CD4-positive, CD25-positive, alpha-beta regulatory T cell (primary cell): ENCODE data around the gene SLC9A3. TPM values are rescaled to one million over a fixed set of nuclear protein-coding genes. Genes with fewer than 3 reads are reported as not detected.

Experiments
- ATAC-seq, 2 donors: fragments of 150-1000 bp; cut with Tn5 transposase; one replicate each; pipeline ENCODE4 v1.10.0; 2021; ENCODE audit warnings: low read depth in 2 of 2, moderate number of reproducible peaks in 2 of 2, moderate library complexity in 1 of 2
- DNase-seq, 3 donors: peaks; one replicate each; pipeline versions ENCODE4 v3.0.0 to v3.0.0-alpha.2; 2012 to 2022; ENCODE audit warnings: mixed read lengths in 1 of 3
- H3K27ac ChIP-seq: one replicate; pipeline ENCODE4 v1.7.0; 2013; ENCODE audit warnings: mild to moderate bottlenecking, low read length; ENCODE audit not compliant: insufficient read depth, poor library complexity, severe bottlenecking
- H3K27me3 ChIP-seq: one replicate; pipeline ENCODE4 v1.7.0; 2013; ENCODE audit warnings: low read length; ENCODE audit not compliant: control insufficient read depth, insufficient read depth
- H3K36me3 ChIP-seq: one replicate; pipeline ENCODE4 v1.7.0; 2013; ENCODE audit warnings: mild to moderate bottlenecking, low read length, moderate library complexity; ENCODE audit not compliant: control insufficient read depth, insufficient read depth
- H3K4me1 ChIP-seq: 2 replicates; pipeline ENCODE4 v1.7.0; 2013; ENCODE audit warnings: mild to moderate bottlenecking, low read length; ENCODE audit not compliant: insufficient read depth, control insufficient read depth, poor library complexity, severe bottlenecking
- H3K4me3 ChIP-seq: one replicate; pipeline ENCODE4 v1.7.0; 2013; ENCODE audit warnings: low read depth, mild to moderate bottlenecking, low read length, moderate library complexity
- H3K9me3 ChIP-seq, 2 experiments: 1 replicate in 1 of 2; 2 replicates in 1 of 2; pipeline ENCODE4 v1.7.0; 2013; ENCODE audit warnings: low read length in 2 of 2, mild to moderate bottlenecking in 1 of 2, moderate library complexity in 1 of 2; ENCODE audit not compliant: control insufficient read depth in 2 of 2
- H3K27ac Mint-ChIP-seq, 3 donors: one replicate each; pipeline ENCODE4 v1.8.0; 2020 to 2022; ENCODE audit warnings: mild to moderate bottlenecking in 3 of 3, mixed read lengths in 3 of 3, moderate library complexity in 2 of 3
- H3K27me3 Mint-ChIP-seq: one replicate; pipeline ENCODE4 v1.8.0; 2022; ENCODE audit warnings: mild to moderate bottlenecking, mixed read lengths
- H3K36me3 Mint-ChIP-seq: one replicate; pipeline ENCODE4 v1.8.0; 2020; ENCODE audit warnings: mixed read lengths
- H3K4me1 Mint-ChIP-seq, 4 donors: one replicate each; pipeline ENCODE4 v1.8.0; 2020 to 2022; ENCODE audit warnings: mixed read lengths in 4 of 4, mild to moderate bottlenecking in 1 of 4
- H3K4me3 Mint-ChIP-seq, 4 donors: one replicate each; pipeline ENCODE4 v1.8.0; 2020 to 2022; ENCODE audit warnings: mild to moderate bottlenecking in 4 of 4, mixed read lengths in 4 of 4, moderate library complexity in 3 of 4
- H3K9me3 Mint-ChIP-seq, 7 donors: one replicate each; pipeline ENCODE4 v1.8.0; 2020 to 2022; ENCODE audit warnings: mixed read lengths in 7 of 7, mild to moderate bottlenecking in 3 of 7, moderate library complexity in 2 of 7
- polyA plus RNA-seq, 4 donors: library from polyadenylated mRNA; unstranded; fragments of 300-500 nt; fragmentation: Illumina TruSeq; gene quantifications; one replicate each; pipeline ENCODE4 v1.2.3, GENCODE V29; 2021
- total RNA-seq: library from RNA; stranded (reverse); gene quantifications from one replicate; pipeline ENCODE4 v1.2.3, GENCODE V29; 2022

SLC9A3 gene
- total and polyA plus RNA-seq, 5 donors from 2014 or later, result 2.0 to 3.1 (median 2.8) TPM

DNA sequence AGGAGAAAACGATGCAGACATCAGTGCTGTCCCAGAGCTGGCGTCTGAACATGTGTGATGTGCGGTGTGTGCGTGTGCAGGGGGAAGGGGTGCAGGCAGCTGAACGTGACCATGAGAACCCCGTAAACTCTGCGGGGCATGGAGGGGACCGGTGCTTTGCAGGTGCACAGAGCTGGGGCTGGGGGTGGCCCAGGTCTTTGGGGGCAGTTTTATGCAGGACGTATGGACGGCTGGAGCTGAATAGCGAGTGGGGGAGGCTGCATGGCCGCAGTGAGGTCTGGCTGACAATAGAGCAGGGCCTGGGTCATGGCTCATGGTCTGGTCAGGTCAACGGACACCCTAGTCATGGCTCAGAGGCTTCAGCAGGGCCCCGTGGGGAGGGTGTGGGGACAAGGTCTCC lies 84.6 kb downstream of the SLC9A3 start:
- ATAC-seq (no peak), DNase-seq (no peak)
- peaks cover 3% of the 10 kb centered on the region for H3K36me3 Mint-ChIP-seq
- Histone ChIP-seq H3K36me3 (no peaks in the 10 kb centered on the region), H3K4me3 (no peak overlapping the region), H3K27ac (no peak overlapping the region), H3K9me3 (no peaks in the 10 kb centered on the region), H3K27me3 (no peaks in the 10 kb centered on the region), H3K4me1 (peaks cover 18% of the 10 kb centered on the region)
- H3K27me3 Mint-ChIP-seq, result peaks cover 4% of the 10 kb centered on the region
- peaks cover 0 to 1% (median 0%) of the 10 kb centered on the region in 7 donors for H3K9me3 Mint-ChIP-seq
- peaks cover 5 to 29% (median 14%) of the 10 kb centered on the region in 4 donors for H3K4me1 Mint-ChIP-seq
- peak overlapping the region in 2 of 4 donors; percentile 68 to 72 for H3K4me3 Mint-ChIP-seq
- no peak overlapping the region for H3K27ac Mint-ChIP-seq

GRCh38 chr5:439181-439580 lies 85.1 kb downstream of the SLC9A3 start:
- Mint-ChIP-seq H3K4me3 (peak overlapping the region in 1 of 4 donors; percentile 72), H3K36me3 (no peaks in the 10 kb centered on the region), H3K4me1 (peaks cover 1 to 24% (median 10%) of the 10 kb centered on the region in 4 donors), H3K27me3 (peaks cover 4% of the 10 kb centered on the region), H3K9me3 (peaks cover 0 to 1% (median 0%) of the 10 kb centered on the region in 7 donors), H3K27ac (no peak overlapping the region)
- DNase-seq, result no peak
- Histone ChIP-seq H3K36me3 (no peaks in the 10 kb centered on the region), H3K27me3 (no peaks in the 10 kb centered on the region), H3K4me3 (no peak overlapping the region), H3K9me3 (no peaks in the 10 kb centered on the region), H3K27ac (no peak overlapping the region), H3K4me1 (peaks cover 16% of the 10 kb centered on the region)
- no peak for ATAC-seq

GRCh38 chr5:438481-438981 lies 85.7 kb downstream of the SLC9A3 start:
- ATAC-seq (no peak), DNase-seq (no peak)
- peaks cover 10% of the 10 kb centered on the region for H3K4me1 ChIP-seq
- peaks cover 4% of the 10 kb centered on the region for H3K27me3 Mint-ChIP-seq
- no peak overlapping the region for H3K27ac ChIP-seq
- H3K4me1 Mint-ChIP-seq, result peaks cover 0 to 18% (median 8%) of the 10 kb centered on the region in 4 donors
- no peak overlapping the region for H3K4me3 ChIP-seq
- no peaks in the 10 kb centered on the region for H3K36me3 ChIP-seq
- no peak overlapping the region for H3K27ac Mint-ChIP-seq
- no peaks in the 10 kb centered on the region for H3K27me3 ChIP-seq
- H3K9me3 Mint-ChIP-seq, result peaks cover 0 to 1% (median 0%) of the 10 kb centered on the region in 7 donors
- H3K9me3 ChIP-seq, result no peaks in the 10 kb centered on the region
- no peaks in the 10 kb centered on the region for H3K36me3 Mint-ChIP-seq
- H3K4me3 Mint-ChIP-seq, result no peak overlapping the region

DNA sequence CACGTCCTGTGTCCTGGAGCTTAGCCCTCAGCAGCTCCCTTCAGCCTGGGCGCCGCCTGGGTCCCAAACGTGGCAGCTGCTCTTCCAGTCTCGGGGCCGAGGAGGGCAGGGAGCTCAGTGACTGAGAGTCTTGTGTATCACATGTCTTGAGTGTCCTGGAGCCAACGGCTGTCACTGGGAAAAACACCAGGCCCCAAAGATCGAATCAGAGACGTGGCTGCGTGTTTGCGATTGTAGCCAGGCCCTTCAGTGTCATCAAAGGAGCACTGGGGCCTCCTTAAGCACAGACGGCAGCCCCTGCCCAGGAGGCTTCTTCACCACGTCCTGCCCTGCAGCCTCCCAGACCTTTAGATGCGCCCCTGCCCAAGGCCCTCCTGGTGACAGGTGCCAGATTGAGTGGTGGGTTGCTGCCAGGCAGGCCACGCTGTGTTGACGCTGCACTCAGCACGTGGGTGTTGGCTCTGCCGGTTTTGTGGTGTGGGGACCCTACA lies 86.9 kb downstream of the SLC9A3 start:
- peaks cover 0 to 1% (median 0%) of the 10 kb centered on the region in 7 donors for H3K9me3 Mint-ChIP-seq
- no peak for DNase-seq
- peaks cover 4% of the 10 kb centered on the region for H3K27me3 Mint-ChIP-seq
- peaks cover 0 to 12% (median 6%) of the 10 kb centered on the region in 4 donors for H3K4me1 Mint-ChIP-seq
- no peaks in the 10 kb centered on the region for H3K36me3 Mint-ChIP-seq
- H3K9me3 ChIP-seq, result no peaks in the 10 kb centered on the region
- H3K4me3 ChIP-seq, result no peak overlapping the region
- peaks cover 4% of the 10 kb centered on the region for H3K4me1 ChIP-seq
- H3K27ac ChIP-seq, result no peak overlapping the region
- ATAC-seq, result no peak
- no peaks in the 10 kb centered on the region for H3K27me3 ChIP-seq
- H3K27ac Mint-ChIP-seq, result no peak overlapping the region
- H3K4me3 Mint-ChIP-seq, result peak overlapping the region in 2 of 4 donors; percentile 21 to 51
- no peaks in the 10 kb centered on the region for H3K36me3 ChIP-seq

GRCh38 chr5:436641-436975 lies 87.6 kb downstream of the SLC9A3 start:
- Histone ChIP-seq H3K27me3 (no peaks in the 10 kb centered on the region), H3K36me3 (no peaks in the 10 kb centered on the region), H3K4me1 (no peaks in the 10 kb centered on the region), H3K4me3 (no peak overlapping the region), H3K27ac (no peak overlapping the region), H3K9me3 (no peaks in the 10 kb centered on the region)
- Mint-ChIP-seq H3K4me1 (peaks cover 0 to 5% (median under 1%) of the 10 kb centered on the region in 4 donors), H3K36me3 (no peaks in the 10 kb centered on the region), H3K27me3 (peaks cover 4% of the 10 kb centered on the region), H3K27ac (peak overlapping the region in 1 of 3 donors; percentile 26), H3K4me3 (no peak overlapping the region), H3K9me3 (peaks cover 0 to 1% (median 0%) of the 10 kb centered on the region in 7 donors)
- ATAC-seq (no peak), DNase-seq (no peak)

DNA sequence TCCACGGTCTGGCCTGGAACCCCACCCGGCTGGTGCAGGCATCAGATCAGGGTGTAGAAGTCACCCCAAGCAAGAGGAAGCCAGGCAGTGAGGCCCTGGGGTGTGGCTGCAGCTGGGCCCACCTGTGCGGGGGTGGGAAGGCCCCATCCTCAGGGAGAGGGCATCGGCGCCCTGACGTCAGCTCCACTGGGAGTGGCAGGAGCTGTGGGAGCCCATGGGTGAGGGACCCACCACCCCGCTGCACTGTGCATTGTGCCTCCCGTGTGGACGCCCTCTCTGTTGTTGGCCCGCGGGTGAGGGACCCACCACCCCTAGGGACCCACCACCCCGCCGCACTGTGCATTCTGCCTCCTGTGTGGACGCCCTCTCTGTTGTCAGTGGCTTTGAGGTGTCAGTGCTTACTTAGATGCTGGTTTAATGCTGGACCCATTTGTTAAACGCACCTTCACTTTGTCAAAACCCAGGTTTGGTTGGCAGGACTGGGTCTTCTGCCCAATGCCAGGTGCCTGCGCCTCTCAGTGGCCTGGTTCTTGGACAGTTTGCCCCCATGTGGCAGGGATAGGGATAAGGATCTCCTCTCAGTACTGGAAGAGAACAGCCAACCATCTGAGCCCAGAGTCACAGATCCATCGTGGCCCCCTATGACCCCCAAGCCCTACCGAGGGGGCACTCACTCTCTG lies 88.1 kb downstream of the SLC9A3 start:
- no peaks in the 10 kb centered on the region for H3K36me3 Mint-ChIP-seq
- no peaks in the 10 kb centered on the region for H3K9me3 ChIP-seq
- H3K27me3 ChIP-seq, result no peaks in the 10 kb centered on the region
- H3K27ac ChIP-seq, result no peak overlapping the region
- peak in 1 of 3 donors; percentile 20 for DNase-seq
- peaks cover 0 to 3% (median 0%) of the 10 kb centered on the region in 4 donors for H3K4me1 Mint-ChIP-seq
- no peak overlapping the region for H3K4me3 Mint-ChIP-seq
- no peak for ATAC-seq
- H3K4me1 ChIP-seq, result no peaks in the 10 kb centered on the region
- peaks cover 0 to 1% (median 0%) of the 10 kb centered on the region in 7 donors for H3K9me3 Mint-ChIP-seq
- no peak overlapping the region for H3K4me3 ChIP-seq
- H3K27me3 Mint-ChIP-seq, result peaks cover 4% of the 10 kb centered on the region
- H3K27ac Mint-ChIP-seq, result peak overlapping the region in 1 of 3 donors; percentile 14
- H3K36me3 ChIP-seq, result no peaks in the 10 kb centered on the region

DNA sequence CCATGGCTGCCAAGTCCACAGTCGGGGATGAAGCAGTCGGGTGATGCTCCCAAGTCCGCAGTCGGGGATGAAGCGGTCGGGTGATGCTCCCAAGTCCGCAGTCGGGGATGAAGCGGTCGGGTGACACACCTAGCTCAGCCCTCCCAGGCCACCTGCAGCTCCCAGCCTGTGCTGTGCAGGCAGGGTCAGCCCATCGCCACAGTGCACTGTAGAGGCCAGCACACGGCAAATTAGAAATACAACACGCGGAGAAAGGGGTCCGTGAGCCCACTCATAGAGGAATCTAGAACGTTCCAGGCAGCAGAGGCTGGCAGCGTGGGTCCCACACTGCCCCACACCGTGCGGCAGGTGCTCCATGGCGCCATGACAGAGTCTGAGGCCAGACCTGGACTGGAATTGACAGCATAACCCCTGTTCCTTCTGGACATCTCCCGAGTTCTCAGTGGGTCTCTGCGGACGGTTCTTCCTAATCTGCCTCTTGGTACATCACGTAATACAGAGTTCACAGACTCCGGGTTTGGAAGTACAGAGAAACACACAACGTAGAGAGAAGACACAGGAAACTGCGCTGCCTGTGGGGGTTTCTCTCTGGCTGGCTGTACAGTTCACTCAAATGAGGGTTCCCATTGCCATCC lies 89.0 kb downstream of the SLC9A3 start:
- DNase-seq, result no peak
- H3K4me1 Mint-ChIP-seq, result no peaks in the 10 kb centered on the region

More for the DNA sequence above, 89.0 kb downstream of the SLC9A3 start:
- H3K36me3 ChIP-seq, result no peaks in the 10 kb centered on the region
- Mint-ChIP-seq H3K27me3 (peaks cover 4% of the 10 kb centered on the region), H3K4me3 (peak overlapping the region in 1 of 4 donors; percentile 6), H3K36me3 (no peaks in the 10 kb centered on the region), H3K27ac (no peak overlapping the region), H3K9me3 (peaks cover 0 to 1% (median 0%) of the 10 kb centered on the region in 7 donors)
- no peak overlapping the region for H3K4me3 ChIP-seq
- no peaks in the 10 kb centered on the region for H3K4me1 ChIP-seq
- no peak overlapping the region for H3K27ac ChIP-seq
- H3K27me3 ChIP-seq, result no peaks in the 10 kb centered on the region
- ATAC-seq, result no peak
- no peaks in the 10 kb centered on the region for H3K9me3 ChIP-seq
